MM.1S (cell line): Measurements from ENCODE around the gene CFAP46.

ENCODE experiments used
- DNase-seq: peaks from one replicate; pipeline ENCODE4 v3.0.0-alpha.2; 2015
- H2AFZ ChIP-seq: fragments of 300-600 bp; sonication (generic); 2 replicates; pipeline ENCODE4 v1.6.0; 2016; ENCODE audit warnings: antibody characterized with exemption, low read length
- H3F3A ChIP-seq: fragments of 300-600 bp; sonication (generic); 2 replicates; pipeline ENCODE4 v1.6.1; 2016; ENCODE audit warnings: mild to moderate bottlenecking, antibody characterized with exemption, low read length, moderate library complexity, mixed read lengths; ENCODE audit not compliant: insufficient read depth
- H3K27ac ChIP-seq: fragments of 300-600 bp; sonication (generic); 2 replicates; pipeline ENCODE4 v1.5.1; 2016; ENCODE audit warnings: mild to moderate bottlenecking, low read length
- H3K27me3 ChIP-seq: fragments of 300-600 bp; sonication (generic); replicated peaks from 2 replicates; pipeline ENCODE4 v1.6.0; 2016; ENCODE audit warnings: low read length; ENCODE audit not compliant: insufficient read depth
- H3K36me3 ChIP-seq: fragments of 300-600 bp; sonication (generic); replicated peaks from 2 replicates; pipeline ENCODE4 v1.6.1; 2016; ENCODE audit warnings: mild to moderate bottlenecking, low read length, mixed read lengths; ENCODE audit not compliant: insufficient read depth
- H3K4me1 ChIP-seq: fragments of 300-600 bp; sonication (generic); 2 replicates; pipeline ENCODE4 v1.6.1; 2016; ENCODE audit warnings: low read length, mixed read lengths
- H3K4me2 ChIP-seq: fragments of 300-600 bp; sonication (generic); 2 replicates; pipeline ENCODE4 v1.6.0; 2016; ENCODE audit warnings: low read depth, low read length
- H3K4me3 ChIP-seq: fragments of 300-600 bp; sonication (generic); 2 replicates; pipeline ENCODE4 v1.5.1; 2016; ENCODE audit warnings: low read length, mixed read lengths
- H3K79me2 ChIP-seq: fragments of 300-600 bp; sonication (generic); 2 replicates; pipeline ENCODE4 v1.6.1; 2016; ENCODE audit warnings: mixed run types, low read length, mixed read lengths
- H3K9ac ChIP-seq: fragments of 300-600 bp; sonication (generic); 2 replicates; pipeline ENCODE4 v1.6.1; 2016; ENCODE audit warnings: low read length, mixed read lengths
- H3K9me2 ChIP-seq: fragments of 300-600 bp; sonication (generic); replicated peaks from 2 replicates; pipeline ENCODE4 v1.6.1; 2016; ENCODE audit warnings: mild to moderate bottlenecking, low read length, mixed read lengths; ENCODE audit not compliant: insufficient read depth
- H3K9me3 ChIP-seq: fragments of 300-600 bp; sonication (generic); replicated peaks from 2 replicates; pipeline ENCODE4 v1.6.1; 2016; ENCODE audit warnings: mild to moderate bottlenecking, low read length, mixed read lengths; ENCODE audit not compliant: insufficient read depth
- H4K20me1 ChIP-seq: fragments of 300-600 bp; sonication (generic); 2 replicates; pipeline ENCODE4 v1.6.1; 2016; ENCODE audit warnings: mild to moderate bottlenecking, low read length, moderate library complexity, mixed read lengths; ENCODE audit not compliant: insufficient read depth
- CTCF ChIP-seq: fragments of 300-600 bp; sonication (generic); IDR thresholded peaks from 2 replicates; pipeline ENCODE4 v1.5.1; 2016; ENCODE audit warnings: antibody characterized with exemption, low read length, mixed read lengths
- EZH2 ChIP-seq: fragments of 300-600 bp; sonication (generic); optimal IDR thresholded peaks from 2 replicates; pipeline ENCODE3; 2017; ENCODE audit warnings: low read depth, mild to moderate bottlenecking, antibody characterized with exemption, low read length, mixed read lengths
- EZH2phosphoT487 ChIP-seq: fragments of 300-600 bp; sonication (generic); IDR thresholded peaks from 2 replicates; pipeline ENCODE4 v1.6.1; 2018; ENCODE audit warnings: antibody characterized with exemption, low read length

CFAP46 gene

GRCh38 chr10:132971448-132972148 is 29.2 kb upstream of the CFAP46 start:
- H3K9ac ChIP-seq: no peak overlapping the region
- H3K27me3 ChIP-seq: peaks cover 75% of the 10 kb centered on the region
- H3F3A ChIP-seq: no peaks in the 10 kb centered on the region
- H3K4me3 ChIP-seq: no peak overlapping the region
- H3K4me1 ChIP-seq: no peaks in the 10 kb centered on the region
- H3K4me2 ChIP-seq: no peak overlapping the region
- H3K36me3 ChIP-seq: no peaks in the 10 kb centered on the region
- H2AFZ ChIP-seq: no peak overlapping the region
- H3K9me3 ChIP-seq: no peaks in the 10 kb centered on the region; the same call in 1 of the 2 replicates
- TF ChIP-seq CTCF (no peak), EZH2phosphoT487 (no peak), EZH2 (no peak)
- H3K79me2 ChIP-seq: no peaks in the 10 kb centered on the region
- no peaks in the 10 kb centered on the region for H4K20me1 ChIP-seq
- H3K9me2 ChIP-seq: no peaks in the 10 kb centered on the region
- H3K27ac ChIP-seq: no peak overlapping the region
- no peak for DNase-seq

- no peaks in the 10 kb centered on the region; the same call in 1 of the 2 replicates for H3K9me3 ChIP-seq
- no peak for DNase-seq
- no peak overlapping the region for H3K4me2 ChIP-seq
- no peaks in the 10 kb centered on the region for H3K9me2 ChIP-seq
- no peaks in the 10 kb centered on the region for H3K4me1 ChIP-seq
- H4K20me1 ChIP-seq: no peaks in the 10 kb centered on the region
- no peak overlapping the region for H3K4me3 ChIP-seq
- no peaks in the 10 kb centered on the region for H3K36me3 ChIP-seq
- H2AFZ ChIP-seq: no peak overlapping the region
- H3F3A ChIP-seq: no peaks in the 10 kb centered on the region
- H3K9ac ChIP-seq: no peak overlapping the region
- no peak for TF ChIP-seq EZH2phosphoT487
- H3K27me3 ChIP-seq: peaks cover 75% of the 10 kb centered on the region
- H3K79me2 ChIP-seq: no peaks in the 10 kb centered on the region
- H3K27ac ChIP-seq: no peak overlapping the region
Observed at GRCh38 chr10:132970641-132971438, 28.5 kb upstream of the CFAP46 start.

- no peaks in the 10 kb centered on the region for H3K9me2 ChIP-seq
- H3K9me3 ChIP-seq: no peaks in the 10 kb centered on the region; the same call in 1 of the 2 replicates
- H3K79me2 ChIP-seq: no peaks in the 10 kb centered on the region
- H3K27me3 ChIP-seq: peaks cover 83% of the 10 kb centered on the region
- H3K4me2 ChIP-seq: no peak overlapping the region
- no peak overlapping the region for H2AFZ ChIP-seq
- H3F3A ChIP-seq: no peaks in the 10 kb centered on the region
- no peaks in the 10 kb centered on the region for H4K20me1 ChIP-seq
- no peak overlapping the region for H3K4me3 ChIP-seq
- DNase-seq: no peak
- H3K27ac ChIP-seq: no peak overlapping the region
- H3K4me1 ChIP-seq: no peaks in the 10 kb centered on the region
- no peak overlapping the region for H3K9ac ChIP-seq
- no peaks in the 10 kb centered on the region for H3K36me3 ChIP-seq
- no peak for TF ChIP-seq EZH2phosphoT487
- TF ChIP-seq EZH2: no peak
- no peak for TF ChIP-seq CTCF
Observed at GRCh38 chr10:132967540-132967939, 25.2 kb upstream of the CFAP46 start.
